AG09319 (cell line): ENCODE measurements around the gene HECTD4.
A peak's percentile ranks its signal among the peaks of the same experiment; 100 is the strongest.
"Not testable (repeated sequence)": the region's sequence is repeated elsewhere in the genome, so short reads cannot be mapped to it uniquely, and the experiment has no call there.

ENCODE experiments used
- DNase-seq: peaks from one replicate; pipeline ENCODE4 v3.0.0-alpha.2; 2010; ENCODE audit warnings: low read depth; ENCODE audit errors: extremely low read depth
- CTCF ChIP-seq: IDR thresholded peaks from 2 replicates; pipeline ENCODE4 v1.5.1; 2011; ENCODE audit warnings: low read depth, mild to moderate bottlenecking, inconsistent platforms, low read length, moderate library complexity

The HECTD4 gene

GRCh38 chr12:112409906-112410244, 27.6 kb upstream of the HECTD4 start:
- TF ChIP-seq CTCF = no peak
- no peak for DNase-seq

- peak; percentile 78 for DNase-seq
- TF ChIP-seq CTCF = no peak
Observed at GRCh38 chr12:112409064-112409905, 27.1 kb upstream of the HECTD4 start, which contains the start of gene RPL6. TSS of gene RPL6 (minus strand) at chr12:112409605. CDS start at chr12:112408656, 949 bp downstream.

GRCh38 chr12:112408621-112409020, 26.4 kb upstream of the HECTD4 start:
- TF ChIP-seq CTCF = no peak

GRCh38 chr12:112407683-112408082, 25.5 kb upstream of the HECTD4 start:
- not testable (repeated sequence) for DNase-seq

More at GRCh38 chr12:112408621-112409020, 26.4 kb upstream of the HECTD4 start:
- no peak for DNase-seq

GRCh38 chr12:112406519-112407488, 24.6 kb upstream of the HECTD4 start:
- no peak for TF ChIP-seq CTCF
- no peak for DNase-seq

DNA sequence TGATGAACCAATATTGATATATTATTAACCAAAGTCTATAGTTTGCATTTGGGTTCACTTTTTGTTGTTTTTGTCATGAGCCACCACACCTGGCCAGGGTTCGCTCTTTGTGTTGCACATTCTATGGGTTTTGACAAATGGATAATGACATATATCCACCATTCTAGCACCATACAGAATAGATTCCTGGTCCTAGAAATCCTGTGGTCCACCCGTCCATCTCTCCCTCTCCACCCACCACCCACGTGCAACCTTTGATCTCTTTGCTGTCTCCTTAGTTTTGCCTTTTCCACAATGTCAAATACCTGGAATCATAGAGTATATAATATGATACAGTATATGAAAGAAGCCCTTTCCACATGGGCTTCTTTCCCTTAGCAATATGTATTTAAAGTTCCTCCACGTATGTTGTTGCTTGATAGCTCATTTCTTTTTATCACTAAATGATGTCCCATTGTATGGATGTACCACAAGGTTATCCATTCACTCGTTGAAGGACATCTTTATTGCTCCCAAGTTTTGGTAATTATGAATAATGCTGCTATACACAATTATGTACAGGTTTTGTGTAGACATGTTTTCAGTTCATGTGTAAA, 19.8 kb upstream of the HECTD4 start:
- TF ChIP-seq CTCF = no peak
- no peak for DNase-seq

DNA sequence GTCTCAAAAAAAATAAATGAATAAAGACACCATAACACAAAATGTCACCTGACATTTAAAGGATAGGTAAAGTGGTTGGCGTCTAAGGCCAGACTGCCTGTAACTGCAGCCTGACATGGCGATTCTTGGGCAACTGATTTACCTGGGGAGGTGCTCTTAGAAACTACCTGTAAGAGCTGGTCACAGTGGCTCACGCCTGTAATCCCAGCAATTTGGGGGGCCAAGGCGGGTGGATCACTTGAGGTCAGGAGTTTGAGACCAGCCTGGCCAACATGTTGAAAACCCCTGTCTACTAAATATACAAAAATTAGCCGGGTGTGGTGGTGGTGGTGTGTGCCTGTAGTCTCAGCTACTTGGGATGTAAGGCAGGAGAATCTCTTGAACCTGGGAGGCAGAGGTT, 18.8 kb upstream of the HECTD4 start:
- no peak for DNase-seq
- no peak for TF ChIP-seq CTCF
